ENCODE measurements around the gene H2AZ2. TPM values are rescaled to one million over a fixed set of nuclear protein-coding genes. Genes with fewer than 3 reads are reported as not detected.

H2AZ2 gene
- total RNA-seq, 4 donors from 2014 or later, result 55.1 to 85.2 (median 75.7) TPM

DNA sequence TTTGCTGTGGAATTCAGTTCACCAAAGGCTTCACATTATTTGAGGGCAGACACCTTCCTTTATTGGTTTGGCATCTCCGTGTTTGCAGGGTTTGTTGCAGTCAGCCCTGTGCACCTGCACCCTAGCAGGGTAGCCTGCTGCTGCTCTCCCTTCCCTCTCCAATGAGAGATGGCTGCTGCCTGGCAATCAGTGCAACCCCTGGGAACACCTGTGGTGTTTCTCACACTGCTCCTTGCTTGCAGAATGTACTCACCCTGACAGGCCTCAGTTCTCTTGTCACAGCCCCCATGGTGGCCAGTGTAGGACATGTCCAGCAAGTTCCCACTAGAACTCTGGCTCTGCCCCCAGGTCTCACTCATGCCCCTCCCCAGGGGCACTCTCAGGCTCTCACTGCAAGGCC lies 63.5 kb downstream of the H2AZ2 start:
- Histone ChIP-seq H3K27ac (no peak overlapping the region), H3K4me3 (no peak overlapping the region), H3K36me3 (no peaks in the 10 kb centered on the region), H3K27me3 (no peaks in the 10 kb centered on the region), H3K4me1 (peaks cover 4% of the 10 kb centered on the region), H3K9me3 (no peaks in the 10 kb centered on the region)
- TF ChIP-seq POLR2A (IDR thresholded peaks at IDR 0.05), result no peak
- TF ChIP-seq EP300 (IDR thresholded peaks at IDR 0.05), result no peak
- TF ChIP-seq POLR2AphosphoS5 (IDR thresholded peaks at IDR 0.05), result no peak
- TF ChIP-seq CTCF (IDR thresholded peaks at IDR 0.05), result no peak
- WGBS, result 80% methylated on average over 1 of the region's 1 CpG
- no peak for DNase-seq (ENCODE audit: low spot score in 2 of 2)

DNA sequence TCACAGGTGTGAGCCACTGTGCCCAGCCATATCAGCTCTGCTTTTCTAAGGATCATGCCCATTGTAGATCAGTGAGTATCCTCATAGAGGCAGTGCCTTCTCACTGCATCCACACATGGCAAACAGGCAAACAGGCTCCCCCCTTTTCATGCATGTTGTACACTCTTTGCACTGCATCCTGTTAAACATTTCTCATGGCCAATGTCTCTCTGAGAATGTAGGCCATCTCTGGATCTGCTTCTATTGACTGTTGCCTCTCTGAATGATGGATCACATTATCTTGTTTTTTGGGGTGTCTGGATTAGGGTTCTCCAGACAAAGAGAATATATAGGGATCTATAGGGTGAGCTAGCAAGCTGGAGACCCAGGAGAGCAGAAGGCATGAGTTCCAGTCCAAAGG lies 64.5 kb downstream of the H2AZ2 start:
- no peak overlapping the region for H3K27ac ChIP-seq

DNA sequence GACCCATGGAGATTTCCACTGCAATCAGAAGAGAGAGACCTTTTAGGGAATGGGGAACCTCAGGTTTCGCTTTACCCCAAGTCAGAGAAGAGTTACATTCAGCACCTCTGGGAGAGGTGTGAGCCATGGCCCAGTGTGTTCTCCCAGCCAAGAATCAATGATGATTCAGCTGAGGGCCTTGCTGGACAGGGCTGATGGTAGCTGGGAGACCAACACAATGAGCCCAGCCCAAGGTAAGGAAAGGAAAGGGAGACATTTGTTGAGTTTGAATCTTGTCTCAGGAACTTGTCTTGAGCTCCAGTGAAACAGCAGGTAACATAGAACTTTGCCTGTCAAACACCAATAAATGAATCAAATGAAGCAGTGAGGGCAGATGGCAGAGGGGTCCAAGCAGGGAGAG lies 65.4 kb downstream of the H2AZ2 start:
- H3K9me3 ChIP-seq, result no peaks in the 10 kb centered on the region
- H3K27me3 ChIP-seq, result no peaks in the 10 kb centered on the region
- H3K4me3 ChIP-seq, result no peak overlapping the region
- TF ChIP-seq EP300 (IDR thresholded peaks at IDR 0.05), result no peak
- TF ChIP-seq POLR2A (IDR thresholded peaks at IDR 0.05), result no peak
- TF ChIP-seq CTCF (IDR thresholded peaks at IDR 0.05), result no peak
- no peak for TF ChIP-seq POLR2AphosphoS5 (IDR thresholded peaks at IDR 0.05)
- 100% methylated on average over 1 of the region's 1 CpG for WGBS
- H3K36me3 ChIP-seq, result no peaks in the 10 kb centered on the region
- no peak overlapping the region for H3K27ac ChIP-seq
- DNase-seq (ENCODE audit: low spot score in 2 of 2), result no peak
- peaks cover 4% of the 10 kb centered on the region for H3K4me1 ChIP-seq

More for the DNA sequence above, 64.5 kb downstream of the H2AZ2 start:
- Histone ChIP-seq H3K27me3 (no peaks in the 10 kb centered on the region), H3K9me3 (no peaks in the 10 kb centered on the region), H3K4me1 (peaks cover 4% of the 10 kb centered on the region), H3K4me3 (no peak overlapping the region), H3K36me3 (no peaks in the 10 kb centered on the region)
- DNase-seq (ENCODE audit: low spot score in 2 of 2), result no peak
- TF ChIP-seq CTCF (IDR thresholded peaks at IDR 0.05), result no peak
- TF ChIP-seq EP300 (IDR thresholded peaks at IDR 0.05), result no peak
- no peak for TF ChIP-seq POLR2AphosphoS5 (IDR thresholded peaks at IDR 0.05)
- no peak for TF ChIP-seq POLR2A (IDR thresholded peaks at IDR 0.05)

Other genes starting within 250 kb of the H2AZ2 start
- 100 to 1,000 TPM in 3 of 4 donors, 10 to 100 TPM in 1; 98.6 to 146 (median 127) TPM for gene OGDH, start 241.5 kb downstream of the H2AZ2 start, total RNA-seq
- 10 to 100 TPM; 26.4 to 97.8 (median 38.4) TPM for gene ZMIZ2, start 99.2 kb downstream of the H2AZ2 start, total RNA-seq
- gene PPIA, start 51.4 kb downstream of the H2AZ2 start, total RNA-seq, result 1,000 to 10,000 TPM; 1,253 to 2,742 (median 2,206) TPM
- gene PURB, start 37.4 kb upstream of the H2AZ2 start, total RNA-seq, result 10 to 100 TPM; 28.1 to 39.3 (median 31.3) TPM
- 1 to 10 TPM in 3 of 4 donors, under 1 TPM in 1; 0.68 to 4.5 (median 1.6) TPM for gene MYO1G, start 130.9 kb upstream of the H2AZ2 start, total RNA-seq
- 10 to 100 TPM; 34.3 to 42.3 (median 35.9) TPM for gene CCM2, start 152.1 kb upstream of the H2AZ2 start, total RNA-seq
- 1 to 10 TPM in 2 of 4 donors, under 1 TPM in 2; 0.76 to 1.4 (median 1.0) TPM for gene NACAD, start 240.9 kb upstream of the H2AZ2 start, total RNA-seq

Data from suprapubic skin (tissue), 4 donors.